ENCODE results near the gene HDHD5. TPM values are rescaled to one million over a fixed set of nuclear protein-coding genes. Genes with fewer than 3 reads are reported as not detected.

Gene HDHD5
- total RNA-seq (2021; ENCODE audit: unreplicated experiment) (37.2 TPM), Bru-seq, nascent RNA (percentile 58 among the genes with signal in this experiment), BruChase-seq, experiment 1, labeled RNA remaining after a 2-hour chase (percentile 70 among the genes with signal in this experiment), BruChase-seq, experiment 2, labeled RNA remaining after a 6-hour chase (percentile 67 among the genes with signal in this experiment)
- 62.5 TPM for polyA plus RNA-seq (2012; ENCODE audit: insufficient read length)
- long read RNA-seq, transcript HDHD5-202 (8 exons, 1,799 nt), result major isoform, 77 of 127 reads
- long read RNA-seq, partial matches to known transcripts, result 6 of 127 reads
- long read RNA-seq, other reads (novel, unspliced or antisense), result 43 of 127 reads

GRCh38 chr22:17158568-17159503 lies at the start of gene HDHD5:
HDHD5 (minus strand) TSS chr22:17159277; CDS start chr22:17159251, 26 bp downstream.
- no peaks in the 10 kb centered on the region; the same call in 1 of the 2 replicates for H3K36me3 ChIP-seq (ENCODE audit: control insufficient read depth, insufficient read depth, low read length)
- peak within 1 kb of the TSS; percentile 77 for H3K27ac ChIP-seq (ENCODE audit: low read length)
- H3K27me3 ChIP-seq (ENCODE audit: control insufficient read depth, insufficient read depth, low read length), result no peaks in the 10 kb centered on the region
- no TSS peak for BruUV-seq (replicated peaks)
- no peaks in the 10 kb centered on the region for H3K9me3 ChIP-seq (ENCODE audit: control insufficient read depth, insufficient read depth, low read depth, low read length)
- ChIA-PET CTCF (no interaction called here), POLR2A (no interaction called here)
- peak; percentile 95 for ATAC-seq
- H3K4me3 ChIP-seq (ENCODE audit: low read depth in 2 of 2, low read length in 2 of 2), result peak within 1 kb of the TSS; percentile 70 to 78
- TF ChIP-seq REST (IDR thresholded peaks at IDR 0.05; ENCODE audit: insufficient read depth in 1 of 2, low read depth in 2 of 2, low read length in 1 of 2), result no peak
- no peak for TF ChIP-seq TCF7L2 (IDR thresholded peaks at IDR 0.05; ENCODE audit: low read depth, low read length)
- TF ChIP-seq POLR2AphosphoS5 (IDR thresholded peaks at IDR 0.05; ENCODE audit: low read depth, low read length), result peak; percentile 51
- no peak for TF ChIP-seq CTCF (IDR thresholded peaks at IDR 0.05)
- 0 out of 2 replicates have a peak, but pooled peaks have one; percentile 30 for TF ChIP-seq SIN3A (IDR thresholded peaks at IDR 0.05; ENCODE audit: borderline replicate concordance, insufficient read depth, low read depth, low read length)
- DNase-seq (ENCODE audit: low read depth, low spot score), result no peak
- in situ Hi-C loops (cut with HindIII; ENCODE audit: low pct_unique_long_range_greater_than_20kb, low sequenced_read_pairs) (no loop called here), intact Hi-C loops (cut with micrococcal nuclease; ENCODE audit: unreplicated experiment) (no loop called here)
- H3K4me1 ChIP-seq (ENCODE audit: control insufficient read depth, insufficient read depth, low read length), result peaks cover 9% of the 10 kb centered on the region

- TF ChIP-seq REST (IDR thresholded peaks at IDR 0.05; ENCODE audit: insufficient read depth in 1 of 2, low read depth in 2 of 2, low read length in 1 of 2) (no peak), CTCF (IDR thresholded peaks at IDR 0.05) (no peak; the same call in 1 of the 2 replicates), SIN3A (IDR thresholded peaks at IDR 0.05; ENCODE audit: borderline replicate concordance, insufficient read depth, low read depth, low read length) (no peak), TCF7L2 (IDR thresholded peaks at IDR 0.05; ENCODE audit: low read depth, low read length) (no peak), POLR2AphosphoS5 (IDR thresholded peaks at IDR 0.05; ENCODE audit: low read depth, low read length) (no peak)
- no peaks in the 10 kb centered on the region for H3K4me1 ChIP-seq (ENCODE audit: control insufficient read depth, insufficient read depth, low read length)
- no TSS peak for BruUV-seq (replicated peaks)
- DNase-seq (ENCODE audit: low read depth, low spot score) (no peak), ATAC-seq (no peak)
- no peak overlapping the region for H3K27ac ChIP-seq (ENCODE audit: low read length)
- H3K9me3 ChIP-seq (ENCODE audit: control insufficient read depth, insufficient read depth, low read depth, low read length), result no peaks in the 10 kb centered on the region
- no peak overlapping the region for H3K4me3 ChIP-seq (ENCODE audit: low read depth in 2 of 2, low read length in 2 of 2)
- H3K36me3 ChIP-seq (ENCODE audit: control insufficient read depth, insufficient read depth, low read length), result no peaks in the 10 kb centered on the region
- ChIA-PET POLR2A (no interaction called here), CTCF (interaction anchor here (0.5 to 1.8 kb wide), 2 partner anchors 296 to 322 kb away, joined by 4 to 9 read pairs; no protein-coding TSS in a partner anchor)
- H3K27me3 ChIP-seq (ENCODE audit: control insufficient read depth, insufficient read depth, low read length), result no peaks in the 10 kb centered on the region
- intact Hi-C loops (cut with micrococcal nuclease; ENCODE audit: unreplicated experiment), result no loop called here
- in situ Hi-C loops (cut with HindIII; ENCODE audit: low pct_unique_long_range_greater_than_20kb, low sequenced_read_pairs), result no loop called here
Observed at GRCh38 chr22:17205432-17205831, 46.4 kb upstream of the HDHD5 start.

Data from Panc1 (cell line).